ENCODE data around the gene ITPR2.
A peak's percentile ranks its signal among the peaks of the same experiment; 100 is the strongest.
"Not testable (repeated sequence)": the region's sequence is repeated elsewhere in the genome, so short reads cannot be mapped to it uniquely, and the experiment has no call there.

The ITPR2 gene

GRCh38 chr12:26551385-26551784 lies 281.6 kb downstream of the ITPR2 start:
- no peak for DNase-seq

- no peak for DNase-seq
Observed at GRCh38 chr12:26548227-26548626, 284.8 kb downstream of the ITPR2 start.

- no peak for DNase-seq
Observed at GRCh38 chr12:26546535-26547314, 286.3 kb downstream of the ITPR2 start.

GRCh38 chr12:26539131-26539530 lies 293.9 kb downstream of the ITPR2 start:
- DNase-seq, result no peak

GRCh38 chr12:26537651-26538050 lies 295.3 kb downstream of the ITPR2 start:
- no peak for DNase-seq

GRCh38 chr12:26537126-26537525 lies 295.9 kb downstream of the ITPR2 start:
- DNase-seq, result no peak

- DNase-seq, result no peak
Observed at GRCh38 chr12:26535826-26536225, 297.2 kb downstream of the ITPR2 start.

- DNase-seq, result no peak
Observed at GRCh38 chr12:26534071-26534470, 298.9 kb downstream of the ITPR2 start.

- DNase-seq, result no peak
Observed at GRCh38 chr12:26533211-26533610, 299.8 kb downstream of the ITPR2 start.

GRCh38 chr12:26530461-26530860 lies 302.5 kb downstream of the ITPR2 start:
- DNase-seq, result no peak

GRCh38 chr12:26528943-26529342 lies 304.1 kb downstream of the ITPR2 start:
- no peak for DNase-seq

- DNase-seq, result no peak
Observed at GRCh38 chr12:26527682-26528081, 305.3 kb downstream of the ITPR2 start.

- DNase-seq, result no peak
Observed at GRCh38 chr12:26524862-26525465, 308.0 kb downstream of the ITPR2 start.

- peak; percentile 21 for DNase-seq
Observed at GRCh38 chr12:26523708-26524150, 309.3 kb downstream of the ITPR2 start.

- DNase-seq, result no peak
Observed at GRCh38 chr12:26520869-26521268, 312.1 kb downstream of the ITPR2 start.

GRCh38 chr12:26520109-26520508 lies 312.9 kb downstream of the ITPR2 start:
- no peak for DNase-seq

- DNase-seq, result no peak
Observed at GRCh38 chr12:26519462-26519861, 313.5 kb downstream of the ITPR2 start.

- DNase-seq, result not testable (repeated sequence)
Observed at GRCh38 chr12:26517320-26517719, 315.7 kb downstream of the ITPR2 start.

GRCh38 chr12:26514364-26514763 lies 318.6 kb downstream of the ITPR2 start:
- no peak for DNase-seq

- DNase-seq, result no peak
Observed at GRCh38 chr12:26513363-26514043, 319.5 kb downstream of the ITPR2 start.

GRCh38 chr12:26512213-26512612 lies 320.8 kb downstream of the ITPR2 start:
- DNase-seq, result no peak

GRCh38 chr12:26510354-26510674 lies 322.7 kb downstream of the ITPR2 start:
- DNase-seq, result no peak

GRCh38 chr12:26507613-26508012 lies 325.4 kb downstream of the ITPR2 start:
- DNase-seq, result no peak

- DNase-seq, result no peak
Observed at GRCh38 chr12:26499979-26500640, 332.9 kb downstream of the ITPR2 start.
